Astrocyte (in vitro differentiated cells and primary cell): Measurements from ENCODE around the gene ACKR3. TPM values are rescaled to one million over a fixed set of nuclear protein-coding genes. Genes with fewer than 3 reads are reported as not detected.
A peak's percentile ranks its signal among the peaks of the same experiment; 100 is the strongest.

Experiments used
- DNase-seq: peaks from one replicate; pipeline ENCODE4 v3.0.0-alpha.2; 2010; ENCODE audit warnings: low read depth
- FAIRE-seq: peaks from 2 replicates; lab custom pipeline; 2011; peaks lifted over from hg19 to GRCh38; lab: Jason Lieb, UNC
- H2AFZ ChIP-seq: 2 replicates; pipeline ENCODE4 v1.6.0; 2012; ENCODE audit warnings: low read depth, low read length, inconsistent platforms
- H3K27ac ChIP-seq: 2 replicates; pipeline ENCODE4 v1.5.1; 2011; ENCODE audit warnings: low read depth, low read length, inconsistent platforms
- H3K27me3 ChIP-seq: 2 replicates; pipeline ENCODE4 v1.6.0; 2011; ENCODE audit warnings: low read length, inconsistent platforms; ENCODE audit not compliant: insufficient read depth
- H3K36me3 ChIP-seq: 2 replicates; pipeline ENCODE4 v1.5.1; 2011; ENCODE audit warnings: low read length, inconsistent platforms; ENCODE audit not compliant: insufficient read depth
- H3K4me1 ChIP-seq: 2 replicates; pipeline ENCODE4 v1.5.1; 2011; ENCODE audit warnings: low read length, inconsistent platforms; ENCODE audit not compliant: insufficient read depth
- H3K4me2 ChIP-seq: 2 replicates; pipeline ENCODE4 v1.6.0; 2012; ENCODE audit warnings: low read length, inconsistent platforms
- H3K4me3 ChIP-seq: 2 replicates; pipeline ENCODE4 v1.5.1; 2011; ENCODE audit warnings: low read depth, mild to moderate bottlenecking, low read length, inconsistent platforms; ENCODE audit not compliant: insufficient read depth
- H3K79me2 ChIP-seq: 2 replicates; pipeline ENCODE4 v1.6.0; 2012; ENCODE audit warnings: mild to moderate bottlenecking, low read length, inconsistent platforms; ENCODE audit not compliant: insufficient read depth
- H3K9ac ChIP-seq: 2 replicates; pipeline ENCODE4 v1.6.0; 2012; ENCODE audit warnings: mild to moderate bottlenecking, low read length, inconsistent platforms
- H3K9me3 ChIP-seq: 2 replicates; pipeline ENCODE4 v1.5.1; 2012; ENCODE audit warnings: low read depth, mild to moderate bottlenecking, low read length, inconsistent platforms; ENCODE audit not compliant: insufficient read depth
- H4K20me1 ChIP-seq: 2 replicates; pipeline ENCODE4 v1.6.0; 2012; ENCODE audit warnings: low read length, inconsistent platforms; ENCODE audit not compliant: insufficient read depth
- H3K27ac Mint-ChIP-seq: one replicate; pipeline ENCODE4 v1.8.0; 2021; ENCODE audit warnings: mild to moderate bottlenecking, mixed read lengths; ENCODE audit not compliant: unreplicated experiment
- H3K27me3 Mint-ChIP-seq: one replicate; pipeline ENCODE4 v1.8.0; 2021; ENCODE audit warnings: low read depth, mixed read lengths; ENCODE audit not compliant: unreplicated experiment
- H3K36me3 Mint-ChIP-seq: one replicate; pipeline ENCODE4 v1.8.0; 2021; ENCODE audit warnings: low read depth, mixed read lengths; ENCODE audit not compliant: unreplicated experiment
- H3K4me1 Mint-ChIP-seq: one replicate; pipeline ENCODE4 v1.8.0; 2021; ENCODE audit warnings: low read depth, mixed read lengths; ENCODE audit not compliant: unreplicated experiment
- H3K4me3 Mint-ChIP-seq: one replicate; pipeline ENCODE4 v1.8.0; 2021; ENCODE audit warnings: mild to moderate bottlenecking, moderate library complexity, mixed read lengths; ENCODE audit not compliant: unreplicated experiment
- H3K9me3 Mint-ChIP-seq: one replicate; pipeline ENCODE4 v1.8.0; 2021; ENCODE audit warnings: mild to moderate bottlenecking, mixed read lengths; ENCODE audit not compliant: unreplicated experiment
- CTCF ChIP-seq: IDR thresholded peaks from 2 replicates; pipeline ENCODE4 v1.5.1; 2011; ENCODE audit warnings: low read depth, mild to moderate bottlenecking, inconsistent platforms, low read length, moderate library complexity; ENCODE audit not compliant: insufficient read depth
- EZH2 ChIP-seq: IDR thresholded peaks from 2 replicates; pipeline ENCODE4 v1.6.1; 2012; ENCODE audit warnings: mild to moderate bottlenecking, low read length, inconsistent platforms; ENCODE audit not compliant: insufficient read depth
- total RNA-seq: library from RNA; stranded (reverse); gene quantifications from 2 replicates; pipeline ENCODE4 v1.2.1, GENCODE V29; 2021

The ACKR3 gene
- total RNA-seq, 1 donor from 2014 or later, result 72.7 TPM

- Histone ChIP-seq H3K4me3 (no peak overlapping the region), H3K4me1 (no peaks in the 10 kb centered on the region), H3K79me2 (no peaks in the 10 kb centered on the region), H3K27ac (no peak overlapping the region), H3K36me3 (no peaks in the 10 kb centered on the region), H3K9me3 (no peaks in the 10 kb centered on the region), H4K20me1 (no peaks in the 10 kb centered on the region), H3K4me2 (no peak overlapping the region), H3K9ac (no peak overlapping the region), H2AFZ (peak overlapping the region; percentile 26), H3K27me3 (peaks cover 14% of the 10 kb centered on the region)
- Mint-ChIP-seq H3K4me1 (peaks cover 26% of the 10 kb centered on the region), H3K36me3 (peaks cover 8% of the 10 kb centered on the region), H3K27me3 (peaks cover 31% of the 10 kb centered on the region), H3K4me3 (no peak overlapping the region), H3K27ac (no peak overlapping the region), H3K9me3 (peaks cover 8% of the 10 kb centered on the region)
- no peak for FAIRE-seq
- TF ChIP-seq EZH2, result no peak
- no peak for TF ChIP-seq CTCF
- DNase-seq, result no peak
Observed at GRCh38 chr2:236605345-236605734, 35.7 kb downstream of the ACKR3 start.

GRCh38 chr2:236606023-236606422 lies 36.4 kb downstream of the ACKR3 start:
- Histone ChIP-seq H3K4me2 (no peak overlapping the region), H3K4me1 (peaks cover 1% of the 10 kb centered on the region), H3K27ac (no peak overlapping the region), H3K79me2 (no peaks in the 10 kb centered on the region), H3K4me3 (no peak overlapping the region), H3K36me3 (no peaks in the 10 kb centered on the region), H4K20me1 (no peaks in the 10 kb centered on the region), H3K27me3 (peaks cover 10% of the 10 kb centered on the region), H3K9ac (no peak overlapping the region), H2AFZ (no peak overlapping the region), H3K9me3 (no peaks in the 10 kb centered on the region)
- FAIRE-seq, result no peak
- Mint-ChIP-seq H3K27me3 (peaks cover 26% of the 10 kb centered on the region), H3K36me3 (peaks cover 8% of the 10 kb centered on the region), H3K27ac (no peak overlapping the region), H3K4me1 (peaks cover 26% of the 10 kb centered on the region), H3K4me3 (no peak overlapping the region), H3K9me3 (peaks cover 8% of the 10 kb centered on the region)
- no peak for TF ChIP-seq CTCF
- TF ChIP-seq EZH2, result no peak
- no peak for DNase-seq

GRCh38 chr2:236607471-236608187 lies 38.0 kb downstream of the ACKR3 start:
- no peaks in the 10 kb centered on the region for H3K9me3 ChIP-seq
- no peak overlapping the region for H3K27ac ChIP-seq
- H2AFZ ChIP-seq, result no peak overlapping the region
- no peaks in the 10 kb centered on the region for H3K36me3 ChIP-seq
- H4K20me1 ChIP-seq, result no peaks in the 10 kb centered on the region
- H3K27me3 ChIP-seq, result peaks cover 10% of the 10 kb centered on the region
- Mint-ChIP-seq H3K27ac (no peak overlapping the region), H3K9me3 (peaks cover 2% of the 10 kb centered on the region), H3K27me3 (peaks cover 26% of the 10 kb centered on the region), H3K4me3 (no peak overlapping the region), H3K36me3 (peaks cover 6% of the 10 kb centered on the region), H3K4me1 (peaks cover 32% of the 10 kb centered on the region)
- H3K79me2 ChIP-seq, result no peaks in the 10 kb centered on the region
- DNase-seq, result peak; percentile 94
- H3K4me2 ChIP-seq, result no peak overlapping the region
- TF ChIP-seq CTCF (peak; percentile 8), EZH2 (no peak)
- H3K4me1 ChIP-seq, result peaks cover 6% of the 10 kb centered on the region
- H3K4me3 ChIP-seq, result no peak overlapping the region
- H3K9ac ChIP-seq, result peak overlapping the region; percentile 28
- no peak for FAIRE-seq
